OCI-LY7 (cell line): Measurements from ENCODE around the gene MAPRE3.

ENCODE experiments used
- EZH2phosphoT487 ChIP-seq: fragments of 200-600 bp; sonication (generic); IDR thresholded peaks from 2 replicates; pipeline ENCODE4 v1.6.1; 2018; ENCODE audit warnings: low read depth, borderline replicate concordance, mild to moderate bottlenecking, mixed run types, antibody characterized with exemption, low read length, moderate library complexity, mixed read lengths
- TF ChIP-seq, protein P1 (sequence below): fragments of 200-600 bp; sonication (generic); conservative IDR thresholded peaks from 2 replicates; pipeline ENCODE4 v1.5.1; 2014; ENCODE audit warnings: mild to moderate bottlenecking, antibody characterized with exemption, low read length, moderate library complexity, mixed read lengths

DNA sequence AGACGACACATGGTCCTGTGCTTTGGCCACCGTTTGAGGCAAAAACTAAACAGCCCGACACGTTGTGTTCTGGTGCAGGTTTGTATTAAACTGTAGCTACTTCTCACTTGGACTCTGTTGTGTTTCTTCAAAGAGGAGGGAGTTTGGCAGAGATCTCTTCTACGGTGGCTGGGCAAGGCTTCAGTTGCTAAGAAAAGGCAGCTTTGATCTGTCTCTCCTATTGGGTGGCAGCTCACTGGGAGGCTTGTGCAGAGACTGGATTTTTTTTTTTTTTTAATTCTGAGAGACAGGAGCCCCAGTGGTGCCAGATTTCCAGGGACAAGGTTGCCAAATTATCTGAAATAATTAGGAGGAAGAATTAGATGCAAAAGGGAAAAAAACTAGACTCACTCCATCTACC is 20.2 kb upstream of the MAPRE3 start:
- TF ChIP-seq, protein P1, sequence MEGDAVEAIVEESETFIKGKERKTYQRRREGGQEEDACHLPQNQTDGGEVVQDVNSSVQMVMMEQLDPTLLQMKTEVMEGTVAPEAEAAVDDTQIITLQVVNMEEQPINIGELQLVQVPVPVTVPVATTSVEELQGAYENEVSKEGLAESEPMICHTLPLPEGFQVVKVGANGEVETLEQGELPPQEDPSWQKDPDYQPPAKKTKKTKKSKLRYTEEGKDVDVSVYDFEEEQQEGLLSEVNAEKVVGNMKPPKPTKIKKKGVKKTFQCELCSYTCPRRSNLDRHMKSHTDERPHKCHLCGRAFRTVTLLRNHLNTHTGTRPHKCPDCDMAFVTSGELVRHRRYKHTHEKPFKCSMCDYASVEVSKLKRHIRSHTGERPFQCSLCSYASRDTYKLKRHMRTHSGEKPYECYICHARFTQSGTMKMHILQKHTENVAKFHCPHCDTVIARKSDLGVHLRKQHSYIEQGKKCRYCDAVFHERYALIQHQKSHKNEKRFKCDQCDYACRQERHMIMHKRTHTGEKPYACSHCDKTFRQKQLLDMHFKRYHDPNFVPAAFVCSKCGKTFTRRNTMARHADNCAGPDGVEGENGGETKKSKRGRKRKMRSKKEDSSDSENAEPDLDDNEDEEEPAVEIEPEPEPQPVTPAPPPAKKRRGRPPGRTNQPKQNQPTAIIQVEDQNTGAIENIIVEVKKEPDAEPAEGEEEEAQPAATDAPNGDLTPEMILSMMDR = no peak
- no peak for TF ChIP-seq EZH2phosphoT487
